Lung (tissue), 12 donors: ENCODE measurements around the gene LRP1B. TPM values are rescaled to one million over a fixed set of nuclear protein-coding genes. Genes with fewer than 3 reads are reported as not detected.
"Not testable (repeated sequence)": the region's sequence is repeated elsewhere in the genome, so short reads cannot be mapped to it uniquely, and the experiment has no call there.

Experiments used
- ATAC-seq: fragments of 200-7000 bp; cut with Tn5 transposase; one replicate; pipeline ENCODE4 v1.9.1; 2020; ENCODE audit warnings: moderate number of reproducible peaks; ENCODE audit not compliant: insufficient read depth, low FRiP score
- DNase-seq, 3 donors: peaks; one replicate each; pipeline ENCODE4 v3.0.0-alpha.2; 2013 to 2017
- H3K27ac ChIP-seq, 2 donors: one replicate each; pipeline ENCODE4 v1.5.1; 2013; ENCODE audit warnings: mild to moderate bottlenecking in 2 of 2, moderate library complexity in 2 of 2, control low read depth in 1 of 2, inconsistent platforms in 1 of 2, low read depth in 1 of 2, low read length in 1 of 2
- H3K27me3 ChIP-seq, 3 donors: one replicate each; pipeline ENCODE4 v1.5.1; 2013; ENCODE audit warnings: low read length in 2 of 3; ENCODE audit not compliant: control insufficient read depth in 3 of 3, insufficient read depth in 3 of 3
- H3K36me3 ChIP-seq, 4 donors: one replicate each; pipeline ENCODE4 v1.5.1; 2013; ENCODE audit warnings: low read length in 4 of 4, mild to moderate bottlenecking in 1 of 4, moderate library complexity in 1 of 4; ENCODE audit not compliant: control insufficient read depth in 4 of 4, insufficient read depth in 4 of 4
- H3K4me1 ChIP-seq, 5 donors: one replicate each; pipeline ENCODE4 v1.5.1; 2013; ENCODE audit warnings: low read length in 5 of 5, mild to moderate bottlenecking in 2 of 5, moderate library complexity in 1 of 5; ENCODE audit not compliant: control insufficient read depth in 5 of 5, insufficient read depth in 5 of 5
- H3K4me3 ChIP-seq: one replicate; pipeline ENCODE4 v1.5.1; 2013; ENCODE audit warnings: mild to moderate bottlenecking, control low read depth, moderate library complexity
- H3K9ac ChIP-seq, 2 donors: one replicate each; pipeline ENCODE4 v1.5.1; 2013; ENCODE audit warnings: low read length in 2 of 2, control low read depth in 1 of 2; ENCODE audit not compliant: insufficient read depth in 1 of 2
- H3K9me3 ChIP-seq, 4 donors: one replicate each; pipeline ENCODE4 v1.5.1; 2013; ENCODE audit warnings: low read length in 3 of 4, mild to moderate bottlenecking in 1 of 4, moderate library complexity in 1 of 4; ENCODE audit not compliant: control insufficient read depth in 4 of 4, insufficient read depth in 3 of 4
- WGBS, 2 donors: extraction: QIAGEN DNeasy Blood & Tissue Kit; methylation state at CpG; one replicate each; pipeline ENCODE4 v1.1.7; 2013; 5-methylcytosine and 5-hydroxymethylcytosine counted together
- polyA plus RNA-seq, 2 donors: library from polyadenylated mRNA; stranded (reverse); fragments of 200-250 nt; gene quantifications; one replicate each; pipeline ENCODE4 v1.2.1, GENCODE V29; 2013
- total RNA-seq, 2 donors: library from RNA; depleted of rRNA in 1 of 2; stranded (reverse); fragments of >200 nt in 1 of 2; gene quantifications; one replicate each; pipeline ENCODE4 v1.2.1, GENCODE V29; 2014 to 2021
- TF ChIP-seq, protein P1 (sequence below): IDR thresholded peaks from 2 replicates; pipeline ENCODE4 v1.5.1; 2012; ENCODE audit warnings: mild to moderate bottlenecking; ENCODE audit errors: control extremely low read depth, extremely low read depth
- donor health status: control.
- donor health status: control.
- donor health status: Bipolar disorder and iron deficiency.
- donor health status: healthy.
- donor health status: DM: yes; HTN: yes; CAD: no.

LRP1B gene
- total and polyA plus RNA-seq, 4 donors: 0.01 to 6.5 (median 0.16) TPM

- DNase-seq (no peak), ATAC-seq (no peak)
- no peaks in the 10 kb centered on the region for H3K4me1 ChIP-seq
- no peak overlapping the region for H3K27ac ChIP-seq
- H3K9ac ChIP-seq: no peak overlapping the region
- no peaks in the 10 kb centered on the region for H3K27me3 ChIP-seq
- no peaks in the 10 kb centered on the region for H3K36me3 ChIP-seq
- no peak overlapping the region for H3K4me3 ChIP-seq
- TF ChIP-seq, protein P1, sequence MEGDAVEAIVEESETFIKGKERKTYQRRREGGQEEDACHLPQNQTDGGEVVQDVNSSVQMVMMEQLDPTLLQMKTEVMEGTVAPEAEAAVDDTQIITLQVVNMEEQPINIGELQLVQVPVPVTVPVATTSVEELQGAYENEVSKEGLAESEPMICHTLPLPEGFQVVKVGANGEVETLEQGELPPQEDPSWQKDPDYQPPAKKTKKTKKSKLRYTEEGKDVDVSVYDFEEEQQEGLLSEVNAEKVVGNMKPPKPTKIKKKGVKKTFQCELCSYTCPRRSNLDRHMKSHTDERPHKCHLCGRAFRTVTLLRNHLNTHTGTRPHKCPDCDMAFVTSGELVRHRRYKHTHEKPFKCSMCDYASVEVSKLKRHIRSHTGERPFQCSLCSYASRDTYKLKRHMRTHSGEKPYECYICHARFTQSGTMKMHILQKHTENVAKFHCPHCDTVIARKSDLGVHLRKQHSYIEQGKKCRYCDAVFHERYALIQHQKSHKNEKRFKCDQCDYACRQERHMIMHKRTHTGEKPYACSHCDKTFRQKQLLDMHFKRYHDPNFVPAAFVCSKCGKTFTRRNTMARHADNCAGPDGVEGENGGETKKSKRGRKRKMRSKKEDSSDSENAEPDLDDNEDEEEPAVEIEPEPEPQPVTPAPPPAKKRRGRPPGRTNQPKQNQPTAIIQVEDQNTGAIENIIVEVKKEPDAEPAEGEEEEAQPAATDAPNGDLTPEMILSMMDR: no peak
- 57 to 63% methylated on average over 4 of the region's 4 CpGs for WGBS, 2 donors
- H3K9me3 ChIP-seq: no peaks in the 10 kb centered on the region
These were observed 943.8 kb downstream of the LRP1B start for GRCh38 chr2:141187075-141187439.

DNA sequence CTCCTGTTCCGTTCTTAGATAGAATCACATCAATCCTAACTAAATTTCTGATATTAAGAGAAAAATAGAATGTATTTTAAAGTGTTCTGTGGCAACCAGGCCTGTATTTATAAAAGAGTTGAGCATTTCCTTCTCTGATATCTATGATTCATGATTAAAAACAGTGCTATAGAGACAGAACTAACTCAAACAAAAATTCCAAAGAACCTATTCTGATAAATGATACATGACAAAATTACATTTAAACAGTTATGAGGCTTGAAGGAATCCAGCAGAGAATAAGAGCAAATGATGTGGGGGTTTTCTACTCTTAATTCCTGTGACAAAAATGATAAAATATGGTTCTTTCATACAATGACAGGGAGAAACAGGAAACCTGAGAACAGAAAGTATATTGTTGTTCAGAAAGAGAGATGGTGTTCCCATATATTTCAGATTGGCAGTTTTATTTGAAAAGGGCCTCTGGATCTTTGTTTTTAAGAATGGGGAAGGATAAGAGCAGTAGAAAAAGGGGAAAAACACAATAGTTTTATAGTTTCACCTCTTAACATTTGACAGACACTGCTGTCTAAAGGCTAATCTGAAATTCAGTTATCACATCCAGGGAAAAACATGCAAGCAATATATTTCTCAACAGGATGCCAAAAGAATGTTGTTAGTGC lies 944.3 kb downstream of the LRP1B start:
- Histone ChIP-seq H3K9me3 (no peaks in the 10 kb centered on the region), H3K27ac (no peak overlapping the region), H3K27me3 (no peaks in the 10 kb centered on the region), H3K4me3 (no peak overlapping the region), H3K4me1 (no peaks in the 10 kb centered on the region), H3K9ac (no peak overlapping the region), H3K36me3 (no peaks in the 10 kb centered on the region)
- no peak for DNase-seq
- ATAC-seq: no peak
- TF ChIP-seq, protein P1: no peak
- WGBS, 2 donors: 84 to 87% methylated on average over 1 of the region's 1 CpG

DNA sequence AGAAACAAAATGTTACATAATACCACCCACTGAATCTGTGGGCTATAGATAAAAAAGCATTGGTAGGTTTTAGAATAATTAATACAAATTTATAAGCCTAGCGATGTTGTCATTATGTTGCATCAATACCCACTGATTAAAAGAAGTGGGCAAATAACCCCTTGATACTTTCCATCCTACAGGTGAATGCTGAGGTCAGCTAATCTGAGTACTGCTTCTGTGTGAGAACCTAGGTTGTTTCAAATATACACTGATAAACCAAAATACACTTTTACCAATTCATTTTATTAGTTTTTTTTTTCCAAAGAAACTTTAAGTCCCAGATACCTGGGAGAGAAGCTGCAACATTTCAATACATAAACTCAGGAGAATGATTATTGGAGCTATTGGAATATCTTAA lies 948.6 kb downstream of the LRP1B start:
- no peak overlapping the region for H3K4me3 ChIP-seq
- H3K9ac ChIP-seq: no peak overlapping the region
- H3K4me1 ChIP-seq: no peaks in the 10 kb centered on the region
- ATAC-seq (no peak), DNase-seq (no peak)
- H3K36me3 ChIP-seq: no peaks in the 10 kb centered on the region
- H3K27ac ChIP-seq: no peak overlapping the region
- TF ChIP-seq, protein P1: no peak
- H3K9me3 ChIP-seq: no peaks in the 10 kb centered on the region
- H3K27me3 ChIP-seq: no peaks in the 10 kb centered on the region
- 87 to 94% methylated on average over 1 of the region's 1 CpG for WGBS, 2 donors

GRCh38 chr2:141169117-141169516 lies 961.7 kb downstream of the LRP1B start:
- not testable (repeated sequence) for ATAC-seq, H3K4me3 ChIP-seq, H3K27me3 ChIP-seq, H3K36me3 ChIP-seq, H3K27ac ChIP-seq, DNase-seq, H3K9me3 ChIP-seq, H3K9ac ChIP-seq, H3K4me1 ChIP-seq
- WGBS, 2 donors: 85 to 92% methylated on average over 2 of the region's 2 CpGs
